Panc1 (cell line): ENCODE measurements around the gene SPATA16.
A peak's percentile ranks its signal among the peaks of the same experiment; 100 is the strongest.

ENCODE experiments used
- POLR2AphosphoS5 ChIP-seq: IDR thresholded peaks from 2 replicates; pipeline ENCODE4 v1.6.1; 2012; ENCODE audit warnings: mild to moderate bottlenecking, low read depth, low read length, moderate library complexity
- SIN3A ChIP-seq: IDR thresholded peaks from 2 replicates; pipeline ENCODE4 v1.6.1; 2012; ENCODE audit warnings: low read depth, mild to moderate bottlenecking, low read length, moderate library complexity, borderline replicate concordance; ENCODE audit not compliant: insufficient read depth
- TCF7L2 ChIP-seq: IDR thresholded peaks from 2 replicates; pipeline ENCODE4 v1.6.1; 2011; ENCODE audit warnings: mild to moderate bottlenecking, low read depth, low read length, inconsistent platforms
- TF ChIP-seq, protein P1 (sequence below): fragments of 450-650 bp; IDR thresholded peaks from 2 replicates; pipeline ENCODE4 v1.5.1; 2017; ENCODE audit warnings: mild to moderate bottlenecking
- TF ChIP-seq, protein P2 (sequence below), 2 experiments: IDR thresholded peaks; 2 replicates each; pipeline ENCODE4 v1.6.1; 2011 to 2012; ENCODE audit warnings: low read depth in 2 of 2, control low read depth in 1 of 2, low read length in 1 of 2, mild to moderate bottlenecking in 1 of 2, moderate library complexity in 1 of 2; ENCODE audit not compliant: insufficient read depth in 1 of 2

DNA sequence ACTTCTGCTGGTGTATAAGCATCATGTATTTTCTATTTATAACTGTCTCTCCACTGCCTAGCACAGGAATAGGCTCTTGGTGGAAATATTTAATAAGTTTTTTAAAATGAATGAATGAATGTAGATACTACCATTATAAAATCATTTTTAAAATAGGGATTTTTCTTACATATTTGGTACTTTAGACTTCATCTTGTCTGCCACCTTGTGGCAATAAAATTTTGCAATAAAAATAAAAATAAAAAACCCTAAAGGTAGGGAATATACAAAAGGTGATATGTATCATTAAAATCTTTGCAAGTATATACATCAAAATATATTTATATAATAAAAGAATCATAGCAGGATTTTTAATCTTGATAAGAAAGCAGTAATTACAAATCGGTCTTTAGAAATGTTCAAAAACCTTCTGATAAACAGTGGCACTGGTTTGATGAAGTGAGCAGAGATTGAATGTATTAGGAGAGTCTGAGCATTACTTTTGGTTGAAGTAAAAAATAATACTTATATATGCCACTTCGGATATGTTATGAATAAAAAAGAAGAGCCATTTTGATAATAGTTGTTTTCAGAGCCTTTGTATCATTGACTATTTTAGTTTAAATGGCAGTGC, 95.2 kb downstream of the SPATA16 start:
- TF ChIP-seq, protein P1, sequence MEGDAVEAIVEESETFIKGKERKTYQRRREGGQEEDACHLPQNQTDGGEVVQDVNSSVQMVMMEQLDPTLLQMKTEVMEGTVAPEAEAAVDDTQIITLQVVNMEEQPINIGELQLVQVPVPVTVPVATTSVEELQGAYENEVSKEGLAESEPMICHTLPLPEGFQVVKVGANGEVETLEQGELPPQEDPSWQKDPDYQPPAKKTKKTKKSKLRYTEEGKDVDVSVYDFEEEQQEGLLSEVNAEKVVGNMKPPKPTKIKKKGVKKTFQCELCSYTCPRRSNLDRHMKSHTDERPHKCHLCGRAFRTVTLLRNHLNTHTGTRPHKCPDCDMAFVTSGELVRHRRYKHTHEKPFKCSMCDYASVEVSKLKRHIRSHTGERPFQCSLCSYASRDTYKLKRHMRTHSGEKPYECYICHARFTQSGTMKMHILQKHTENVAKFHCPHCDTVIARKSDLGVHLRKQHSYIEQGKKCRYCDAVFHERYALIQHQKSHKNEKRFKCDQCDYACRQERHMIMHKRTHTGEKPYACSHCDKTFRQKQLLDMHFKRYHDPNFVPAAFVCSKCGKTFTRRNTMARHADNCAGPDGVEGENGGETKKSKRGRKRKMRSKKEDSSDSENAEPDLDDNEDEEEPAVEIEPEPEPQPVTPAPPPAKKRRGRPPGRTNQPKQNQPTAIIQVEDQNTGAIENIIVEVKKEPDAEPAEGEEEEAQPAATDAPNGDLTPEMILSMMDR = peak; percentile 9; the same call in 1 of the 2 replicates
- no peak for TF ChIP-seq POLR2AphosphoS5
- TF ChIP-seq, protein P2, sequence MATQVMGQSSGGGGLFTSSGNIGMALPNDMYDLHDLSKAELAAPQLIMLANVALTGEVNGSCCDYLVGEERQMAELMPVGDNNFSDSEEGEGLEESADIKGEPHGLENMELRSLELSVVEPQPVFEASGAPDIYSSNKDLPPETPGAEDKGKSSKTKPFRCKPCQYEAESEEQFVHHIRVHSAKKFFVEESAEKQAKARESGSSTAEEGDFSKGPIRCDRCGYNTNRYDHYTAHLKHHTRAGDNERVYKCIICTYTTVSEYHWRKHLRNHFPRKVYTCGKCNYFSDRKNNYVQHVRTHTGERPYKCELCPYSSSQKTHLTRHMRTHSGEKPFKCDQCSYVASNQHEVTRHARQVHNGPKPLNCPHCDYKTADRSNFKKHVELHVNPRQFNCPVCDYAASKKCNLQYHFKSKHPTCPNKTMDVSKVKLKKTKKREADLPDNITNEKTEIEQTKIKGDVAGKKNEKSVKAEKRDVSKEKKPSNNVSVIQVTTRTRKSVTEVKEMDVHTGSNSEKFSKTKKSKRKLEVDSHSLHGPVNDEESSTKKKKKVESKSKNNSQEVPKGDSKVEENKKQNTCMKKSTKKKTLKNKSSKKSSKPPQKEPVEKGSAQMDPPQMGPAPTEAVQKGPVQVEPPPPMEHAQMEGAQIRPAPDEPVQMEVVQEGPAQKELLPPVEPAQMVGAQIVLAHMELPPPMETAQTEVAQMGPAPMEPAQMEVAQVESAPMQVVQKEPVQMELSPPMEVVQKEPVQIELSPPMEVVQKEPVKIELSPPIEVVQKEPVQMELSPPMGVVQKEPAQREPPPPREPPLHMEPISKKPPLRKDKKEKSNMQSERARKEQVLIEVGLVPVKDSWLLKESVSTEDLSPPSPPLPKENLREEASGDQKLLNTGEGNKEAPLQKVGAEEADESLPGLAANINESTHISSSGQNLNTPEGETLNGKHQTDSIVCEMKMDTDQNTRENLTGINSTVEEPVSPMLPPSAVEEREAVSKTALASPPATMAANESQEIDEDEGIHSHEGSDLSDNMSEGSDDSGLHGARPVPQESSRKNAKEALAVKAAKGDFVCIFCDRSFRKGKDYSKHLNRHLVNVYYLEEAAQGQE (IDR thresholded peaks at IDR 0.05; ENCODE audit: insufficient read depth in 1 of 2, low read depth in 2 of 2, low read length in 1 of 2) = no peak
- TF ChIP-seq TCF7L2 = no peak
- no peak for TF ChIP-seq SIN3A
